Effector memory CD4-positive, alpha-beta T cell (primary cell): ENCODE data around the gene UTS2R.

Experiments
- DNase-seq, 3 donors: peaks; one replicate each; pipeline ENCODE4 v3.0.0-alpha.2; 2020
- H3K27ac ChIP-seq: 2 replicates; pipeline ENCODE4 v1.7.0; 2013; ENCODE audit warnings: mild to moderate bottlenecking, low read length, moderate library complexity; ENCODE audit not compliant: insufficient read depth, poor library complexity, severe bottlenecking
- H3K27me3 ChIP-seq: replicated peaks from 2 replicates; pipeline ENCODE4 v1.7.0; 2013; ENCODE audit warnings: mild to moderate bottlenecking, low read length; ENCODE audit not compliant: insufficient read depth, control insufficient read depth, poor library complexity, severe bottlenecking
- H3K36me3 ChIP-seq: 2 replicates; pipeline ENCODE4 v1.7.0; 2013; ENCODE audit warnings: mild to moderate bottlenecking, low read length, moderate library complexity; ENCODE audit not compliant: control insufficient read depth, insufficient read depth
- H3K4me1 ChIP-seq: 2 replicates; pipeline ENCODE4 v1.7.0; 2013; ENCODE audit warnings: low read length, mild to moderate bottlenecking; ENCODE audit not compliant: control insufficient read depth, insufficient read depth, poor library complexity, severe bottlenecking
- H3K4me3 ChIP-seq: 2 replicates; pipeline ENCODE4 v1.7.0; 2013; ENCODE audit warnings: low read length, low read depth, mild to moderate bottlenecking; ENCODE audit not compliant: insufficient read depth, poor library complexity, severe bottlenecking
- H3K9me3 ChIP-seq: 2 replicates; pipeline ENCODE4 v1.7.0; 2013; ENCODE audit warnings: mild to moderate bottlenecking, low read length, moderate library complexity; ENCODE audit not compliant: control insufficient read depth

The UTS2R gene

DNA sequence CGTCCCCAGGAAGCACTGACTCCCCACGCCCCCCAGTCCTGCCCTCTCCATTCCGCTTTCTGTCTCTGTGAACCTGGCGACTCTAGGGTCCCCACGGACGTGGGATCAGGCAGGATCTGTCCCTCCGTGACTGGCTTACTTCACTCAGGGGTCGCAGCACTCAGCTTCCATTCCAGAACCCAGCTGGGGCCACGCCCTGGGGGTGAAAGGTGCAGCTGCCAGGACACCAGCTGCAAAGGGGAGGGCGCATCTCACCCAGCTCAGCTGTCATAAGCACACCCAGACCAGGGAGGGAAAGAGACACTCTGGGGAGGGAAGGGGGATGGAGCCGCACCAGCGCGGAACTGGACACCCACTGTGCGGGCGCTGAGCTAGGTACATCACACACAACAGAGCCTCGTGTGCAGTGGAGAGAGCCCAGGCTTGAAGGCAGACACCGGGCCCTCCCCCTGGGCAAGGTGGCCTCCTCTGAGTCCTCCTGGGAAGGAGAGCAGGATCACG, 28.1 kb downstream of the UTS2R start:
- no peak overlapping the region for H3K4me3 ChIP-seq
- H3K9me3 ChIP-seq: no peaks in the 10 kb centered on the region
- H3K4me1 ChIP-seq: peaks cover 4% of the 10 kb centered on the region
- no peak overlapping the region for H3K27ac ChIP-seq
- H3K27me3 ChIP-seq: no peaks in the 10 kb centered on the region
- no peak for DNase-seq
- H3K36me3 ChIP-seq: no peaks in the 10 kb centered on the region

DNA sequence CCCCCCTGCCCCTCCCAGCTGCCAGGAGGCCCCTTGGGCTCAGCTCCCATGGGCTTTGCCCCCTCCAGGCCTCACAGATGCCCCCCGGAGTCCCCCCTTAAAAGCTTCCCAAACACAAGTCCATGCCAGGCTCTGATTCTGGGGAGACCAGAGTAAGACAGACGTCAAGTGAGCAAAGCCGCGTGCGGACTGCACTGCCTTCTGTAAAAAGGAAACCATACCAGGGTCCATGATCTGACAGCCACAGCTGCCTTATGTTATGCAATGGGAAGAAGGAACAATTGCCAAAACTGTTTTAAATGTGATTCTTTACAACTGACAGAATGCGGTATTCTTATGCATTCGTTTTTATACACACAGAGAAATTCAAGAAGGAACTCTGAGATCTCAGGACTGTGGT, 28.6 kb downstream of the UTS2R start:
- H3K27me3 ChIP-seq: no peaks in the 10 kb centered on the region
- H3K27ac ChIP-seq: no peak overlapping the region
- H3K4me3 ChIP-seq: no peak overlapping the region
- H3K4me1 ChIP-seq: peaks cover 4% of the 10 kb centered on the region
- DNase-seq: no peak
- H3K36me3 ChIP-seq: no peaks in the 10 kb centered on the region
- no peaks in the 10 kb centered on the region for H3K9me3 ChIP-seq

DNA sequence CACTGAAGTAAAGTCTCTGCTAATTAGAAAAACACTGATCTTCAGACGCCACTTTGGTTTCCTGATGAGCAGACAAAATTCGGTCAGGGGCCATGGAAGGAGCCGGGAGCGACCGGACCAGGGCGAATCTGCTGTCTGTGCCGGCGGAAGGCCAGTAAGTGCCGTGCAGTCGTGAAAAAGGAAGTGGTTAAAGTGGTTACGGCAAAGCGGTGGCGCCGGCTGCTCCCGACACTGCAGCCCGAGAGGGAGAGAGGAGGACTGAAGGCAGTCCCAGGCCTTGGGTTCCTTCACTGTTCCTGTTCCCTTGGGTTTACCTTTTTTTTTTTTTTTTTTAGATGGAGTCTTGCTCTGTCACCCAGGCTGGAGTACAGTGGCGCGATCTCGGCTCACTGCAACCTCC, 29.3 kb downstream of the UTS2R start:
- no peaks in the 10 kb centered on the region for H3K9me3 ChIP-seq
- no peaks in the 10 kb centered on the region for H3K27me3 ChIP-seq
- no peak overlapping the region for H3K27ac ChIP-seq
- peak overlapping the region; percentile 24 for H3K4me3 ChIP-seq
- peaks cover 4% of the 10 kb centered on the region for H3K4me1 ChIP-seq
- DNase-seq: peak; percentile 19 to 36 (median 23)
- no peaks in the 10 kb centered on the region for H3K36me3 ChIP-seq

DNA sequence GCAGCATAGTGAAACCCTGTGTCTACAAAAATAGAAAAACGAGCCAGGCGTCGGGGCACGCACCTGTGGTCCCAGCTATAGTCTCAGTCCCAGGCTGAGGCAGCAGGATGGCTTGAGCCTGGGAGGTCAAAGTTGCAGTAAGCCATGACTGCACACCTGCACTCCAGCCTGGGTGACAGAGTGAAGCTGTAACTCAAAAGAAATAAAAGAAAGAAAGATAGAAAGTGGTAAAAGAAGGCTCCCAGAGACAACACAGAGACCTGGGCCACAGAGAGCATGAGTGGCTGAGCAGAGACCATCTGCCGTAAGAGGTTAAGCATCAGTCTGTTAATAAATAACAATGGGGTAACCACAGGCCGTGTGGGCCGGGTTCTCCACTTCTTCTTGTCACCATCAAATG, 31.3 kb downstream of the UTS2R start:
- Histone ChIP-seq H3K4me3 (no peak overlapping the region), H3K27me3 (no peaks in the 10 kb centered on the region), H3K4me1 (peaks cover 4% of the 10 kb centered on the region), H3K9me3 (no peaks in the 10 kb centered on the region), H3K36me3 (no peaks in the 10 kb centered on the region), H3K27ac (no peak overlapping the region)
- no peak for DNase-seq

DNA sequence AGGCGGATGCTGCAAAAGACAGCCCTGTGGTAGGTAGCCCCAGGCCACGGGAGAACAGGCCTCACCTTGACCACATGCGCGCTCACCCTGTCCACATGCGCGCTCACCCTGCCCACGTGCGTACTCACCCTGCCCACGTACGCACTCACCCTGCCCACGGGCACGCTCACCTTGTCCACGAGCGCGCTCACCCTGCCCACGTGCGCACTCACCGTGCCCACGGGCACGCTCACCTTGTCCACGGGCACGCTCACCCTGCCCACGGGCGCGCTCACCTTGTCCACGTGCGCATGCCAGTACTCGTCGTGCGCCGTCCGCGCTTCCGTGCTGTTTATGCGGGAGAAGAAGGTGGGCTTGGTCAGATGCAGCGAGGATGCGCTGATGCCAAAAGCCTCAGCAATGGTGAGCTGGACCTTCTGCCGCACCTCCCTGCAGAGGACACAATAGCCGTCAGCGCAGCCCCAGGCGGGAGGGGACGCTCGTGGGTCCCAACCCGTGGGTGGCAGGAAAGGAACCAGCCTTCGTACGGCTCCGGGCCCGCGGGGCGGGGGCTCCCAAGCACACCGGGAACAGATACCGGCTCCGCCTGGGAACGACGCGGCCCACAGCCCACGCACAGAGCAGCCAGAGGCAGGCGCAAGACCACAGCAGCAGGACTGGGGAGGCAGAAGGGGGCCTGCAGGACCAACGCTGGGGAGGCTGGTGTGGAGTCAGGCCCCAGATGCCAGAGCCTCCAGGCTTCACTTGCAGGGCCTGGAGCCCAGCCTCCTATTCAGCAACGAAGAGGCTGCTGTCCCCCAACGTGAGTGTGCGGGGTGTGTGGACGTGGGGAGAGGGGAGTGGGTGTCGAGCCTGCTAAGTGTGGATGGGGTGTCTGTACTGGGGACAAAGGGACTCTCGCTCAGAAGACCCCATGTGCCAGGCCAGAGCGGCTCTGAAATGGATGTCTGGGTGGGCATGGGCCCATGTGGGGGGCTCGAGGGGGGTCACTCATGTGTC, 32.4 kb downstream of the UTS2R start:
- H3K9me3 ChIP-seq: no peaks in the 10 kb centered on the region
- H3K4me1 ChIP-seq: peaks cover 4% of the 10 kb centered on the region
- H3K36me3 ChIP-seq: no peaks in the 10 kb centered on the region
- no peak overlapping the region for H3K27ac ChIP-seq
- no peaks in the 10 kb centered on the region for H3K27me3 ChIP-seq
- DNase-seq: no peak
- no peak overlapping the region for H3K4me3 ChIP-seq

DNA sequence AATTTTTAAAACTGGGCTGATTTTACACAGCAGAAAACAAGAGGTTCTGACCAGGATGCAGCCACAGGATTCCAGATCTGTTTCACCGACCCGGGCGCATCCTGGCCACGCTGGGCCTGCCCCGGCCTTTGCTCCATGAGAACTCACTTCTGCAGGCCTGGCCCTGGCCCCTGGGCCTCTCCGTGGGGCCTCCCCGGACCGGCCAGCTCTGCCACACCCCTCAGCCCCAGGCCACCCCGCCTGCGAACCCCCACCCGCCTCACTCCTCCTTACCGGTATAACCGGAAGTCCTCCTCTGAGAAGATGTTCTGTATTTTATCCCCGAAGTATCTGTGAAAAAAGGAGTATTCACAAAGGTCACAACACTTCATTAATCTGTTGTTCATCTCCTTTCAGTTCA, 33.5 kb downstream of the UTS2R start:
- H3K27me3 ChIP-seq: no peaks in the 10 kb centered on the region
- no peak for DNase-seq
- no peaks in the 10 kb centered on the region for H3K36me3 ChIP-seq
- H3K27ac ChIP-seq: no peak overlapping the region
- no peak overlapping the region for H3K4me3 ChIP-seq
- H3K9me3 ChIP-seq: no peaks in the 10 kb centered on the region
- peaks cover 4% of the 10 kb centered on the region for H3K4me1 ChIP-seq

GRCh38 chr17:82406131-82406671, 34.6 kb downstream of the UTS2R start:
- Histone ChIP-seq H3K4me3 (no peak overlapping the region), H3K27me3 (no peaks in the 10 kb centered on the region), H3K27ac (no peak overlapping the region), H3K9me3 (no peaks in the 10 kb centered on the region), H3K4me1 (no peaks in the 10 kb centered on the region), H3K36me3 (peaks cover under 1% of the 10 kb centered on the region)
- DNase-seq: no peak

DNA sequence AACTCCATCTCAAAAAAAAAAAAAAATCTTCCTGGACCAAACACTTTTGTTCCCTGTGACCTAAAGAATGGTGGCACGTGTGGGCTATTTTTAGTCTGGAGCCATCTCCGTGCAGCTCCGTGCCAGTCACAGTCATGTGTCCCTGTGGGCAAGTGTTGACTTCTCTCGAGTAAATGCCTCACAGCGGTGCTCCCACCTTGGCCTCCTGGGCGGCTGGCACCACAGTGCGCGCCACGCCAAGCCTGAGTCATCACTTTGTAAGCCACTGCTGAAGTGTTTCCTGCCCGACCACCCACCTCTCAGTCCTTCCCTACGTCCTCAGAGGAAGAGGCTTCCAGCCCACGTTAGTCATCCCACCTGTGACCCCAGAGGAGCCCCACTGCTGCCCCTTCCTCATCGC, 35.7 kb downstream of the UTS2R start:
- peaks cover 3% of the 10 kb centered on the region for H3K36me3 ChIP-seq
- H3K4me1 ChIP-seq: no peaks in the 10 kb centered on the region
- H3K27ac ChIP-seq: no peak overlapping the region
- no peak overlapping the region for H3K4me3 ChIP-seq
- H3K27me3 ChIP-seq: no peaks in the 10 kb centered on the region
- no peaks in the 10 kb centered on the region for H3K9me3 ChIP-seq
- DNase-seq: no peak

DNA sequence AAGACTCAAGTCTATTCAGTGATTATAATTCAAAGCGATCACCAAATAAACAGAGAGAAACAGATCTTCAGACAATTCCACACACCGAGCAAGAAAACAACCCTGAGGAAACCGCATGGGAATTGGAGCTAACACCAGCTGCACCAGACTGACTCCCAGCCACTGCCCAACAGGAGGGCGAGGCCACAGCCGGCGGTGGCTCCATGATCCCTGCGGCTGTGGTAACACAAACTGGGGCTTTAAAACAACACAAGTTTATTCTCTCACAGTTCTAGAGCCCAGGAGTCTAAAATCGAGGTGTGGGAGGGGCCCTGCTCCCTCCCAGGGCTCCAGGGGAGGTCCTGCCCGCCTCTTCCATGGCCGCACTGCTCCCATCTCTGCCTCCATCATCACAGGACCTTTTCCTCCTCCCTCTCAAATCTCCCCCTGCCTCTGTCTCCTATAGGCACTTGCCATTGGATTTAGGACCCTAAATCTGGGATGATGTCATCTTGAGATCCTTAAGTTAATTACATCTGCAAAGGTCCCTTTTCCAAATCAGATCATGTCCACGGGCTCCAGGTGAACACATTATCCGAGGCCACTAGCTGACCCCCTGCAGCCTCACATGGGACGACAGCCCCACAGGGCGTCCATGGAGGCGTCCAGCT, 36.8 kb downstream of the UTS2R start:
- Histone ChIP-seq H3K36me3 (peaks cover 3% of the 10 kb centered on the region), H3K27ac (no peak overlapping the region)

DNA sequence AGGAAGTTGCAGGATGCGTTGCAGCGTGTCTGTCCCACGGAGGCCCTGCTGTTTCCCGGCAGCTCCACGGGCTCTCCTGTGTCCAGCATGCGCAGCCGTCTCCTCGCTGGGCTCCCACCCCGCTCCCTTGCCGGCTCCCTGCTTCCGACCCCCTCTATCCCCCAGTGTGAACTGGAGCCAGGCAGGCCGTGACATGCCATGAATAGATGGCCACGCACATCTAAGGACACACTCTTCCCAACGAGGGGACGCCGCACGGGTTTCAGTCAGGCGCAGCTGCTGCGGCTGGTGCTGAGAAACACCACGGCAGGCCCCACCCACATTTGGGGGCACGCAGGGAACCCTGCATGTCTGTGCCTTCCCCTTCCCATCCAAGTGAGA, 37.4 kb downstream of the UTS2R start:
- H3K27ac ChIP-seq: no peak overlapping the region
- no peaks in the 10 kb centered on the region for H3K9me3 ChIP-seq
- H3K4me3 ChIP-seq: no peak overlapping the region
- no peaks in the 10 kb centered on the region for H3K27me3 ChIP-seq
- peaks cover 3% of the 10 kb centered on the region for H3K36me3 ChIP-seq
- no peak for DNase-seq
- no peaks in the 10 kb centered on the region for H3K4me1 ChIP-seq

More for the DNA sequence above, 36.8 kb downstream of the UTS2R start:
- Histone ChIP-seq H3K9me3 (no peaks in the 10 kb centered on the region), H3K4me3 (no peak overlapping the region), H3K27me3 (no peaks in the 10 kb centered on the region), H3K4me1 (no peaks in the 10 kb centered on the region)
- DNase-seq: no peak
